Stimulated activated CD8-positive, alpha-beta memory T cell treated with anti-CD3 and anti-CD28 coated beads, Interleukin-15, amount 100 ng/mL, for 48 hours (primary cell): ENCODE results near the gene DPP6.
"Not testable (repeated sequence)": the region's sequence is repeated elsewhere in the genome, so short reads cannot be mapped to it uniquely, and the experiment has no call there.

Experiments
- DNase-seq, 2 donors: peaks; one replicate each; pipeline ENCODE4 v3.0.0-alpha.2; 2020; ENCODE audit warnings: low read depth in 2 of 2

The DPP6 gene

GRCh38 chr7:154909241-154910105, 857.3 kb downstream of the DPP6 start:
- DNase-seq = no peak

GRCh38 chr7:154910125-154910524, 857.9 kb downstream of the DPP6 start:
- DNase-seq = no peak

GRCh38 chr7:154910977-154911376, 858.8 kb downstream of the DPP6 start:
- no peak for DNase-seq

GRCh38 chr7:154911411-154911810, 859.2 kb downstream of the DPP6 start:
- no peak for DNase-seq

GRCh38 chr7:154911862-154912455, 859.8 kb downstream of the DPP6 start:
- DNase-seq = no peak

DNA sequence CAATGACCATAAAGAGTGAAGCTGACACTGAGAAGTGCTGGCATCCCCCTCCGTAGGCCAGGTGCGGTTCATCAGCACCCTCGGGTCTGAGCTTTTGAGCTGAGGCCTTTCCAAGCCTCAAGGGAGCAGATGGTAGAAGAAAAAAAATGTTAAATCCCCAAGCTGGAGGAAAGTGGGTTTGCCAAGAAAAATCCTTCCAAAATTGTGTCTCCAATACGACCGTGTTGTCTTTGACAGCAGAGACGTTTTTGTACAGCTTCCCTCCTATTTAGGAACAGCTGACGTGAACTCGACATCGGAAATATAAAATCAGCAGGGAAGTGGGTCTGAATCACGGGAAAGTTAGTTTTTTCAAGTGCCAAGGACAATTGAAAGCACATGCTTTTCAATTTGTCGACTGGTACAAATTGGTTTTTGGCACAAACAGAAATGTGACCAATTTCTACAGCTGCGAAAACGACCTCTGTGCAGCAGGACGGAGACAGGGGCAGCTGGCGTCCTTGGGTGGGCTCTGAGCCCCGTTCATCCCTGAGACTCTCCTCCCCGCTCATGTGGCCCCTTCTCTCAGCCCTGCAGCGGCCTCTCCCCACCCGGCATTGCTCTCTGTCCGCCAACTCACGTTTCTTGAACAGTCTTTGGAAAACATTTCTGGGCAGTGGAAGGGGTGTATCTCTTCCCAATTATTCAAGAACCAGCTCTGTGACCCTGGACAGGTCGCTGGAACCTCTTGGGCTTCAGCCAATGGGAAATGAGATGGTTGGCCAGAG, 860.9 kb downstream of the DPP6 start:
- no peak for DNase-seq

DNA sequence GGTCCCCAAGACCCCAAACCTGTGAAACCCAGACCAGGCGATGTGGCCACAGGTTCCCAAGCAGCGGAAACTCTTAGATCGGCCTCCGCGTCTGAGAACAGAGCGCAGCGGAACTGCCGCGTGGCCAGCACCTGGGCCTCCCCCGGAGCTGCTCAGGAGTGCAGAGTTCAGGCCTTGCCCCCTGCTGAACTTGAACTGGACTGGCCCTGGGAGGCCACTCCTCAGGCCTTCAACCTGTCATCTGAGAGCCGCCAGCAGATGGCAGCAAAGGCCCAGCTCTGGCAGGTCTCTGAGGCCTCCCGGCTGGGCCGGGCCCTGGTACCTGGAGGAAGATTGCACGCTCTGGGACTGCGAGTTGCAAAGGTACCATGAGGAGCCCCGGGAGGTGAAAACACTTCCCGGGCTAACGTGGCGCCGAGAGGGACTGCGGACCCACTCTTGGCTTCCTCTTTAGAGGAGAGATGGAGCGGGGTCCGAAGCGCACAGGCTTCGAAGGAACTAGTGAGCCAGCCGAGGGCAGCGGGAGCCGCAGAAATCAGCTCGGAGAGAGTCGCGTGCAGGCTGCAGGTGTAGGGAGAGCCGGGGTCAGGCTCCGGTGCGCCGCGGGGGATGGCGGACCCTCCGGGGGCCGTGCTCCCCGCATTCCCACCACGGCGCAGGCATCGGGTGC, 861.6 kb downstream of the DPP6 start:
- DNase-seq = peak; percentile 67 to 71

DNA sequence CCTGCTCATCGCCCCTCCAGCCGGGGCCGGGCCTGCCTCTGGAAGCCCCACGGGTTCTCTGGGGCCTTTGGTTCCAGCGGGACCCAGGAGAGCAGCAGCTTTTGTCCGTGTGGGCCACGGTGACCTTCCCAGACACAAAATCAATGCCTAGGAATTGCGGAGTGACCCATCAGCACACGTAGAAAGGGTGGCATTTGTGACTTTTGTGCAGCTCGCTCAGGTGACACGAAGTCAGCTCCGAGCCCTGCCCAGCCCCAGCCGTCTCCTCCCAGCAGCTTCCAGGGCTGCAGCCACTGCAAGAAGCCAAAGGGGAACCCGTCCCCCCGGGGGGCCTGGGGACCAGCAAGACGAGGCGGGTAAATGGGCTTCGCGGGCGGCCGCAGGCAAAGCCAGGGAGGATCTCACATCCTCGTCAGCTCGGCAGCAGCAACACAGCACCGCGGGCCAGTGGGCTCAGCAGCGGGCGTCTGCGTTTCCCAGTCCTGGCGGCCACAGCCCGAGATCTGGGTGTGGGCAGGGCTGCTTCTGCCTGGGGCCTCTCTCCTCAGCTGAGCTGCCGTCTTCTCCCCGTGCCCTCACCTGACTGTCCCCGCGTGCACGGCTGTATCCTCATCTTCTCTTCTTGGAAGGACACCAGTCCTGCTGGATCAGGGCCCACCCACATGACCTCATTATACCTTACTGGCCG, 862.3 kb downstream of the DPP6 start:
- DNase-seq = no peak

DNA sequence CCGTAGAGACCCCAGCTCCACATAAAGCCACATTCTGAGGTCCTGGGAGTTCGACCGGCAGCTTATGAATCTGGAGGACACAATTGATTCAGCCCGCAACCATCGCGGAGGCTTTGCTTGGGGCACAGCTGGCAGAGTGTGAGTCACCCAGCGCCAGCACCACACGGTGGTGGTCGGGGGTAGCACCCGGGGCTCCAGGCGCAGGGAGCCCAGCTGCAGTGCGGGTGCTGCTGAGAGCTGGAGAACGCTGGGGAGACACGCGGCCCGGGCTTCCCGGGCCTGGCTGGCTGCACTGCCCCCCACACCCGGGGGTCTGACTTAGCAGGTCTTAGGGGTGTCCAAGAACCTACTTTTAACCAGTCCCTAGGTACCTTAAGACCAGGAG, 862.8 kb downstream of the DPP6 start:
- no peak for DNase-seq

- no peak for DNase-seq
Measured at GRCh38 chr7:154915600-154915999, 863.4 kb downstream of the DPP6 start.

DNA sequence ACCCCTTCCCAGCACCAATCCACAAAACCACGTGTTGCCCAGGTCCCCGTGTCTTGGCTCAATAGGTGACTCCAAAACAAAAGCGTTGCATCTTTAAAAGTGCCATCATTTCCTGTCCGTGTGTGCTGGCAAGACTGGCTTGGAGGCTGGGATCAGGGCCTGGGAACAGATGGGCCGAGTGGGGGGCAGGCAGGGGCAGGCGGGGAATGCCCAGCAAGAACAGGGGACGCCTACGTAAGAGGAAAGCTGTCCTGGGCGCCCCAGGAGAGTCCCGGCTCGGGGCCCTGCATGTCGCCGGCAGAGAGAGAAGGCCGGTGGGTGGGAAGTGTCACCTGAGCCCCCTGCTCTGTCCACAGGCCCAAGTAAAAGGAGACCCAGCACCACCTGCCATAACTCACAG, 864.2 kb downstream of the DPP6 start:
- no peak for DNase-seq

DNA sequence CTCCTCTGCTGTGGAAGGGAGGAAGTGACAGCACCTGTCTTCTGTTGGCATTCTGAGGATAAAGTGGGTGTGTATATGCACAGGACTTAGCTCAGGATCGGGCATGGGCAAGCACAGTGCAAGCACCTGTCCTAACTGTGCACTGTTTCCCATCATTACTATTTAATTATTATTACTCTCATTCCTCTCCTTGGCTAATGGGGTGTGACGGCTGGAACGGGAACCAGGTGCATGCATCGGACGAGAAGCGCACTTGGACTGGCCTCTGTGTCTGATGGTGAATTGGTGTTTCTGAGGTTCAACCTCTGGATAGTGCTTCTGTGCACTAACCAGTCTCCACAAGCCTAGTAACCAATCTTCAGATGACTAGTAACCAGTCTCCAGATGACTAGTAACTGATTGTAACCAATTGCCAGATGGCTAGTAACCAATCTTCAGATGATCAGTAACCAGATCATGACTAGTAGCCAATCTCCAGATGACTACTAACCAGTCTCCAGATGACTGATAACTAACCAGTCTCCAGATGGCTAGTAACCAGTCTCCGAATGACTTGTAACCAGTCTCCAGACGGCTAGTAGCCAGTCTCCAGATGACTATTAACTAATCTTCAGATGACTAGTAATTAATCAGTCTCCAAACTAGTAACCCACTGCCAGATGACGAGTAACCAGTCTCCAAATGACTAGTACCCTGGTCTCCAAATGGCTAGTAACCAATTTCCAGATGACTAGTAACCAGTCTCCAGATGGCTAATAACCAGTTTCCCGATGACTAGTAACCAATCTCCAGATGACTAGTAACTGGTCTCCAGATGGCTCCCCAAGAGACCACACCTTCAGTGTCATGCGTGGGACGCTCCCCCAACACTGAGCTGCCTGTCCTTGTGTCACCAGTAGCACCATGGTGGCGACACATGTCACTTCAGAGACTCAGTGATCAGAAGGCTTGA, 864.9 kb downstream of the DPP6 start:
- DNase-seq = no peak

DNA sequence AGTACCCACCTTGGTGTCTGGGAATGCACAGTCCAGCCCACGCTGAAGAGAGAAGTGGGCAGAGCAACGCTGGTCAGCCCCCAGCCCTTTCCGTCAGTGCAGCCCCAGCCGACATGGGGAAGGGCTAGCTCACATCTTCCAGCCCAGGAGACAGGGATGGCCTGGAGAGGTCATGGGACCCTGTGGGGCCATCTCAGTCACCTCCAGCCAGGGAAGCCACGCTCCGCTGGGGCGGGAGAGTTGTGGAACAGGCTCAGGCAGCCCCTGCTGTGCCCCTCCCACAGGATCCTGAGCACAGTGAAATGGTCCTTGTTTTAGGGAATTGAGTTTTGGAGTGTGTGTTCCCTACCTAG, 865.6 kb downstream of the DPP6 start:
- no peak for DNase-seq

DNA sequence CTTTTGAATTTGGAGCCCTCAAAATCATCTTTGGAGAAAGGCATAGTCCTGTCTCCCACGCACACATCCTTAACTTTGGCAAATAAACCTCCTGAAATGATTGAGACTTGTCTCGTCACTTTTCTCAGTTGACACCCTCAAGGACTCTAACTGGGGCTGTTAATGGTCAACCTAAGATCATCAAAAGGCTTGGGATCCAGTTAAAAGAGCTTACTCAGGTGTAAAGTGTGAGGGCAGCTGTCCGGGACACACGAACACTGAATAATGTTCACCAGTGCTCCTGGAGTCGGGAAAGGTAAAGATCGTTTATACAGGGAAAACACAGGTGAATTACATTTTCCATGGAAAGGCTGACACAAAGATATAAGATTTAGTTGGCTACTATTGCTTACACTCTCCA, 866.1 kb downstream of the DPP6 start:
- DNase-seq = no peak

GRCh38 chr7:154918741-154919140, 866.5 kb downstream of the DPP6 start:
- DNase-seq = no peak

DNA sequence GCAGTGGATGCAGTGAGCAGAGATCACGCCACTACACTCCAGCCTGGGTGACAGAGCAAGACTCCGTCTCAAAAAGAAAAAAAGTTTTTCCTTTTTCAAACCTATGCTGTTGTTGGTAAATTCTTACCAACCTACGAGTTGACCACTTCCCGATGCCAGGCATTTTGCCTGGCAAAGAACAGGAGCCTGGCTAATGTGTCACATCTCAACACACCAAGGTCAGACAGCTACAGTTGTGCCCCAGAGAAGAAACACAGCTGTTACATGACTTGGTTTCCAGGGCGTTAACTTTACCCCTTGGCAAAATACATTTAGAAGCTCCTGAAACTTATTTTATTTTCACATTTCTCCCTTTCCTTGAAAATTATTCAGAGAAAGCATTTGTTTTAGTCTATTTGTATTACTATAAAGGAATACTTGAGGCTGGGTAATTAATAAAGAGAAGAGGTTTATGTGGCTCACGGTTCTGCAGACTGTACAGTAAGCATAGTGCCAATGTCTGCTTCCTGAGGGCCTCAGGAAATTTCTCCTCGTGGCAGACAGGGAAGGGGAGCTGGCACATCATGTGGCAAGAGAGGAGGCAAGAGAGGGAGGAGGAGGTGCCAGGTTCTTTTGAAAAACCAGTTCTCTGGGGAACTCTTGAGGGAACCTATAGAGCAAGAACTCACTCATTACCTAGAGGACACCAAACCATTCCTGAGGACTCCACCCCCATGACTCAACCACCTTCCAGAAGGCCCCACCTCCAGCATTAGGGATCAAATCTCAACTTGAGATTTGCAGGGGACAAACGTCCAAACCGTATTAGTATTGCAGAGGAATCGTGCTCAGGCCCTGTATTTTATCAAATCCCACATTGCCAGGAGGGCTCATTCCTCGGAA, 867.4 kb downstream of the DPP6 start:
- no peak for DNase-seq

- DNase-seq = not testable (repeated sequence)
Measured at GRCh38 chr7:154922472-154922871, 870.3 kb downstream of the DPP6 start.

DNA sequence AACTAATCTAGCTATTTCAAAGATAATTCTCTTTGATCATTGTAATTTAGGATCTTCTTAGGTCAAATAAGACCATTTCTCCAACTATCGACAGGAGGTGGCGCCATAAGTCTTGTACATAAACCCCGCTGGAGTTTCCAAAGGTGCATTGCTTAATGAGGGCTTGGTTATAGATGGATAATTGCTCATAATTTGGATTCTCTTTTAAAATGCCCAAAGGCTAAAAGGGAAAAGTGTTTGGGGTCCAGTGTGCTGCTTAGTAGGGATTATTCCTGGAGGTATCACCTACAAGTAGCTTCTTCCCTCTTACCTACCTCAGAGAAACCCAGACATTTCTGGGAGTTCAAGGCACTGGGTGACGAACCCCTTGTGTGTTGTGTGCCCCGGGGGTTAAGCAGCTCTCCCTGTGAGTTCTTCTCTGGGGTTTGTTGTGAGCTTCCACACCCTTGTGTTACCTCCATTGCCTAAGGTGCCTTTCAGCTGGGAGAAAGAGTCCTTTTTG, 875.5 kb downstream of the DPP6 start:
- DNase-seq = peak; percentile 41 to 59
